CD4-positive, alpha-beta T cell (primary cell): Measurements from ENCODE around the gene PLCH2. TPM values are rescaled to one million over a fixed set of nuclear protein-coding genes. Genes with fewer than 3 reads are reported as not detected.

Experiments
- ATAC-seq: fragments of 200-7000 bp; cut with Tn5 transposase; one replicate; pipeline ENCODE4 v1.10.0; 2022; ENCODE audit warnings: mild to moderate bottlenecking; ENCODE audit not compliant: poor library complexity
- CTCF ChIA-PET: fragments of 350-600 bp; sonication (Branson Sonifier 250); formaldehyde crosslinking; loops from one replicate; lab custom pipeline; 2021; ENCODE audit warnings: antibody characterized with exemption, inconsistent platforms; lab: Charles Lee
- POLR2A ChIA-PET: fragments of 350-600 bp; sonication (Branson Sonifier 250); formaldehyde crosslinking; loops from one replicate; lab custom pipeline; 2021; ENCODE audit warnings: antibody characterized with exemption, inconsistent platforms; lab: Charles Lee
- DNase-seq, 14 experiments: peaks; one replicate each; pipeline ENCODE4 v3.0.0-alpha.2; 2013 to 2020; ENCODE audit warnings: mixed read lengths in 2 of 14
- H3K27ac ChIP-seq, 2 donors: one replicate each; pipeline versions ENCODE4 v1.5.1 to v1.7.0; 2013; ENCODE audit warnings: low read length in 2 of 2, low read depth in 1 of 2, mild to moderate bottlenecking in 1 of 2
- H3K27me3 ChIP-seq, 2 experiments: 1 replicate in 1 of 2; 2 replicates in 1 of 2; pipeline versions ENCODE4 v1.6.1 to v1.7.0; 2013; ENCODE audit warnings: low read length in 2 of 2, control low read depth in 1 of 2, mild to moderate bottlenecking in 1 of 2, moderate library complexity in 1 of 2; ENCODE audit not compliant: insufficient read depth in 2 of 2, control insufficient read depth in 1 of 2
- H3K36me3 ChIP-seq: one replicate; pipeline ENCODE4 v1.6.1; 2013; ENCODE audit warnings: low read length, control low read depth; ENCODE audit not compliant: insufficient read depth
- H3K4me1 ChIP-seq: one replicate; pipeline ENCODE4 v1.6.1; 2013; ENCODE audit warnings: low read length, control low read depth; ENCODE audit not compliant: insufficient read depth
- H3K4me3 ChIP-seq: one replicate; pipeline ENCODE4 v1.5.1; 2013; ENCODE audit warnings: mild to moderate bottlenecking, low read length, moderate library complexity
- H3K9me3 ChIP-seq, 2 experiments: 1 replicate in 1 of 2; 2 replicates in 1 of 2; pipeline versions ENCODE4 v1.6.1 to v1.7.0; 2013; ENCODE audit warnings: low read length in 2 of 2, mild to moderate bottlenecking in 2 of 2, control low read depth in 1 of 2, moderate library complexity in 1 of 2; ENCODE audit not compliant: control insufficient read depth in 1 of 2, insufficient read depth in 1 of 2
- H3K27ac Mint-ChIP-seq: one replicate; pipeline ENCODE4 v1.8.0; 2020; ENCODE audit warnings: mixed read lengths
- H3K27me3 Mint-ChIP-seq: one replicate; pipeline ENCODE4 v1.8.0; 2021; ENCODE audit warnings: mixed read lengths
- H3K36me3 Mint-ChIP-seq: one replicate; pipeline ENCODE4 v1.8.0; 2021; ENCODE audit warnings: low read depth, mixed read lengths
- H3K4me1 Mint-ChIP-seq: one replicate; pipeline ENCODE4 v1.8.0; 2021; ENCODE audit warnings: low read depth, mixed read lengths
- H3K4me3 Mint-ChIP-seq: one replicate; pipeline ENCODE4 v1.8.0; 2020; ENCODE audit warnings: mild to moderate bottlenecking, mixed read lengths
- H3K9me3 Mint-ChIP-seq: one replicate; pipeline ENCODE4 v1.8.0; 2020; ENCODE audit warnings: mixed read lengths
- intact Hi-C, 2 experiments: fragments of 100-400 bp; cut with DNase I in 1 of 2; cut with micrococcal nuclease in 1 of 2; formaldehyde crosslinking; loops; one replicate each; pipeline versions ENCODE4 v1.15.1 to v1.9.0; 2023 to 2025; cut with DNase I, micrococcal nuclease
- total RNA-seq, 174 experiments: library from RNA in 2 of 174; stranded (reverse) in 2 of 174; gene quantifications; one replicate each; pipeline ENCODE4 v1.2.3 and lab custom pipeline; 2021 to 2026
- TF ChIP-seq, protein P1 (sequence below): fragments of 200-600 bp; IDR thresholded peaks from one replicate; pipeline ENCODE4 v1.8.0; 2022; ENCODE audit warnings: antibody characterized with exemption, mild to moderate bottlenecking

Gene PLCH2
- total RNA-seq, 2 experiments from 2014 or later, result 47.6 to 48.1 TPM

DNA sequence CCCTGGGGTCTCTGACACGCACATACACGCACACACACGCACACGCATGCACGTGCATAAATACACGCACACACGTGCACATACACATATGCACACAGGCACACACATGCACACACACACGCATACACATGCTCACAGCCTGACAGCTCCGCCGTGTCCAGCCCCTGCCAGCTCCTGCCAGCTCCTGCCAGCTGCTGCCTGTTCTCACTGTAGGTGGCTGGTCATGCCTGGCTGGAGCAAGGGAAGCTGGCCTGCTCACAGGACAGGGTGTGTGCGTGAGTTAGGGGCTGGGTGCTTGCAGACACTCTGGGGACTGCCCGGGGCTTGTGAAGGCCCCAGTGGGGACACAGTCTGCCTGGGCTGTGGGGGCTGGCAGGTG is 4.9 kb downstream of the PLCH2 start:
- H3K4me1 ChIP-seq, result no peaks in the 10 kb centered on the region
- no peak overlapping the region for H3K27ac Mint-ChIP-seq
- H3K27me3 ChIP-seq, result no peaks in the 10 kb centered on the region
- no peaks in the 10 kb centered on the region for H3K9me3 ChIP-seq
- H3K36me3 Mint-ChIP-seq, result no peaks in the 10 kb centered on the region
- H3K4me3 Mint-ChIP-seq, result no peak overlapping the region
- intact Hi-C loops, result no loop called here
- TF ChIP-seq, protein P1, sequence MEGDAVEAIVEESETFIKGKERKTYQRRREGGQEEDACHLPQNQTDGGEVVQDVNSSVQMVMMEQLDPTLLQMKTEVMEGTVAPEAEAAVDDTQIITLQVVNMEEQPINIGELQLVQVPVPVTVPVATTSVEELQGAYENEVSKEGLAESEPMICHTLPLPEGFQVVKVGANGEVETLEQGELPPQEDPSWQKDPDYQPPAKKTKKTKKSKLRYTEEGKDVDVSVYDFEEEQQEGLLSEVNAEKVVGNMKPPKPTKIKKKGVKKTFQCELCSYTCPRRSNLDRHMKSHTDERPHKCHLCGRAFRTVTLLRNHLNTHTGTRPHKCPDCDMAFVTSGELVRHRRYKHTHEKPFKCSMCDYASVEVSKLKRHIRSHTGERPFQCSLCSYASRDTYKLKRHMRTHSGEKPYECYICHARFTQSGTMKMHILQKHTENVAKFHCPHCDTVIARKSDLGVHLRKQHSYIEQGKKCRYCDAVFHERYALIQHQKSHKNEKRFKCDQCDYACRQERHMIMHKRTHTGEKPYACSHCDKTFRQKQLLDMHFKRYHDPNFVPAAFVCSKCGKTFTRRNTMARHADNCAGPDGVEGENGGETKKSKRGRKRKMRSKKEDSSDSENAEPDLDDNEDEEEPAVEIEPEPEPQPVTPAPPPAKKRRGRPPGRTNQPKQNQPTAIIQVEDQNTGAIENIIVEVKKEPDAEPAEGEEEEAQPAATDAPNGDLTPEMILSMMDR, result no peak
- ChIA-PET POLR2A (no interaction called here), CTCF (no interaction called here)
- H3K27ac ChIP-seq, result no peak overlapping the region
- H3K9me3 Mint-ChIP-seq, result no peaks in the 10 kb centered on the region
- DNase-seq (no peak), ATAC-seq (no peak)
- H3K27me3 Mint-ChIP-seq, result no peaks in the 10 kb centered on the region
- H3K4me3 ChIP-seq, result no peak overlapping the region
- H3K36me3 ChIP-seq, result no peaks in the 10 kb centered on the region
- H3K4me1 Mint-ChIP-seq, result no peaks in the 10 kb centered on the region

DNA sequence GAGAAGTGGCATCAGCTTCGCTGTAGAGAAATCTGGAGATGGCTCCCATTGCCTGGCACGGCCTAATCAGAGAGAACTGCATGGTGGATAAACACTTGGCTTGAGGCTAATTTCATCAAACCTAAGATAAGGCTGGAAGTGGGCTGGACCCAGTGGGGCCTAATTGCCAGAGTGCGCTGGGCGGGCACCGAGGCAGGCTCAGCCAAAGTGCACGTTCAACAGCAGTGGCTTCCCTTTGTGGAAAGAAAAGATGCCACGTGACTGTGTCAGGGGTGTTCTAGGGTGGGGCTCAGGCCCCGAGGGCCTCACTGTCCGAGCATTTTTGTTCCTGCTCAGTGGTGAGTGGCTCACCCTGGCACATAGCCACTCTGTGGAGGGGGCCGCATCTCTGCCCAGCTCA is 5.8 kb downstream of the PLCH2 start:
- Mint-ChIP-seq H3K9me3 (no peaks in the 10 kb centered on the region), H3K4me1 (no peaks in the 10 kb centered on the region), H3K4me3 (no peak overlapping the region), H3K36me3 (peaks cover 2% of the 10 kb centered on the region), H3K27ac (no peak overlapping the region), H3K27me3 (no peaks in the 10 kb centered on the region)
- Histone ChIP-seq H3K27ac (no peak overlapping the region), H3K4me3 (no peak overlapping the region), H3K36me3 (peaks cover 1% of the 10 kb centered on the region), H3K27me3 (no peaks in the 10 kb centered on the region), H3K4me1 (no peaks in the 10 kb centered on the region), H3K9me3 (peaks cover 0 to 6% of the 10 kb centered on the region in 2 experiments)
- ChIA-PET POLR2A (no interaction called here), CTCF (no interaction called here)
- DNase-seq, result no peak
- ATAC-seq, result no peak
- TF ChIP-seq, protein P1, result no peak
- intact Hi-C loops, result no loop called here

DNA sequence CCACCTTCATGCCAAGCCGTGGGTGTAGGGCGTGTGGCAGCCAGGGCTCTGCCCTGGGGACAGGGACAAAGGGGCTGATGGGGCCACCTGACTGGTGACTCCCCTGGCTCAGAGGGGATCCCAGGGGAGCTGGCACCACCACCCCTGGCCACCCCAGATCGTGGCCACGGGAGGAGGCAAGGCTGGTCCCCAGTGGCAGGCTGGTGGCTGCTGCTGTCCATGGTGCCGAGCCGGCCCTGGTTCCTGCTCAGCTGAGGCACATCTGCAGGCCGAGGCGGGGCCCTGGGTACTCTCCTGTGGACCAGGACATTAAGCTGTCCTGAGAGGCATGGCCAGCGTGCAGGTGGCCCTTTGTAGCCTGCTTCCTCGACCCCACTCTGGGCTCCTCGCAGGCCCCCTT is 6.5 kb downstream of the PLCH2 start:
- intact Hi-C loops, result no loop called here
- H3K27ac Mint-ChIP-seq, result no peak overlapping the region
- no peaks in the 10 kb centered on the region for H3K4me1 ChIP-seq
- TF ChIP-seq, protein P1, result no peak
- DNase-seq, result no peak
- H3K36me3 ChIP-seq, result peaks cover 8% of the 10 kb centered on the region
- no peaks in the 10 kb centered on the region for H3K27me3 Mint-ChIP-seq
- CTCF ChIA-PET, result no interaction called here
- no peak overlapping the region for H3K4me3 Mint-ChIP-seq
- peaks cover 0 to 13% of the 10 kb centered on the region in 2 experiments for H3K9me3 ChIP-seq
- H3K9me3 Mint-ChIP-seq, result no peaks in the 10 kb centered on the region
- peaks cover 9% of the 10 kb centered on the region for H3K36me3 Mint-ChIP-seq
- ATAC-seq, result no peak
- H3K27ac ChIP-seq, result no peak overlapping the region
- POLR2A ChIA-PET, result no interaction called here
- H3K4me1 Mint-ChIP-seq, result no peaks in the 10 kb centered on the region
- H3K27me3 ChIP-seq, result no peaks in the 10 kb centered on the region
- no peak overlapping the region for H3K4me3 ChIP-seq
